Measurements from ENCODE around the gene CDC42EP5. TPM values are rescaled to one million over a fixed set of nuclear protein-coding genes. Genes with fewer than 3 reads are reported as not detected.

Gene CDC42EP5
- total and polyA plus RNA-seq, 2 donors (not counting 1 experiment from before 2014, with no cell fraction given): not detected

DNA sequence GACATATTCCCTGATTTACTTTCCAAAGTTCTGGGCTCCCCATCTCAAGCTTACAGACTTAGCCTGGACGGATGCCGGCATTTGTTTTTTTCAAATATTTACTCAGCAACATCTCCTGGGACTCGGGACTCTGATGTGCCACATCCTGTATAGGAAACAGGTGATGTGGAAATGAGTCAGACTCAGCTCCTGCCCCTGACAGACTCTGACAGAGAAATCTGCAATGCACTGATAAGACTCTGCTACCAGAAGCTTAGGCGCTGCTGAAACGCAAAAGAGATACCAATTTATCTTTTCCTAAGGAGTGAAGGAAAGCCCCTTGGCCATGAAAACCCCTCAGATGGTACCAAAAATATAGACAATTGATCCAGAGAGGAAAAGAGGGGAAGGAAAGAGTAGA, 45.7 kb upstream of the CDC42EP5 start:
- peaks cover 51% of the 10 kb centered on the region for H3K27me3 Mint-ChIP-seq

DNA sequence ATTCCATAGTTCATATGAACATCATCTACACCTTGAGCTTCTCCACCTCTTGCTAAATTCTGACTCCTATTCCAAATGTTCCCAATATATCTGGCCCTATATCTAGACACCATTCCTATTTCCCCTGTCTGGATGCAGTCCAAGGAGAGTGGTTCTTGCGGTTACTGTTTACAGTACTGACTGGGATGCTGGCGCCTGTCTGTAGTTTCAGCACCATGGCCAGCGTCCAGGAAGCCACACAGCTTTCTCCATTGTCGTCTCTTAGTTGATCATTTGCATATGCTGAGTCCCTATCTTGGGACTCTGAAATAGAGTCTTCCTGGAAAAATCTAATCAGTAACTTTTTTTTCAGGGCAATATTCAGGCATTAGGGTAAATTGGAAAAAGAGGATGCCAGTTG, 44.4 kb upstream of the CDC42EP5 start:
- 0% methylated on average over 4 of the region's 4 CpGs for WGBS (ENCODE audit: insufficient coverage)
- Histone ChIP-seq H4K20me1 (ENCODE audit: control insufficient read depth, insufficient read depth, low read length, poor library complexity, severe bottlenecking) (no peaks in the 10 kb centered on the region), H3K27ac (ENCODE audit: low read length in 2 of 2) (no peak overlapping the region), H3K4me2 (replicated peaks; ENCODE audit: low read depth, low read length, poor library complexity, severe bottlenecking) (no peak overlapping the region), H3K9me3 (ENCODE audit: control extremely low read depth in 1 of 3, control insufficient read depth in 2 of 3, insufficient read depth in 1 of 3, low read length in 2 of 3) (peaks cover 0 to 7% (median 0%) of the 10 kb centered on the region in 3 donors), H3K9ac (ENCODE audit: low read length) (no peak overlapping the region), H3K4me1 (ENCODE audit: control insufficient read depth in 2 of 2, insufficient read depth in 2 of 2, low read length in 2 of 2) (peaks cover 16 to 21% of the 10 kb centered on the region in 2 donors), H3K79me2 (ENCODE audit: control insufficient read depth, insufficient read depth, low read length) (no peaks in the 10 kb centered on the region), H3K27me3 (replicated peaks in 1 of 4; ENCODE audit: control extremely low read depth in 1 of 4, control insufficient read depth in 3 of 4, insufficient read depth in 4 of 4, low read length in 3 of 4) (peaks cover 0 to 24% (median 7%) of the 10 kb centered on the region in 4 experiments), H3K4me3 (ENCODE audit: control extremely low read depth in 1 of 5, extremely low read depth in 1 of 5, insufficient read depth in 1 of 5, low read depth in 2 of 5, low read length in 4 of 5) (no peak overlapping the region), H3K36me3 (replicated peaks in 1 of 2; ENCODE audit: control extremely low read depth in 1 of 2, control insufficient read depth in 1 of 2, extremely low read depth in 1 of 2, insufficient read depth in 2 of 2, low read length in 1 of 2) (no peaks in the 10 kb centered on the region), H2AFZ (ENCODE audit: insufficient read depth, low read depth, low read length, poor library complexity, severe bottlenecking) (no peak overlapping the region)
- no peak for ATAC-seq (ENCODE audit: low read depth)
- Mint-ChIP-seq H3K9me3 (ENCODE audit: insufficient read depth) (no peaks in the 10 kb centered on the region), H3K4me3 (no peak overlapping the region), H3K27me3 (peaks cover 54% of the 10 kb centered on the region), H3K27ac (peak overlapping the region; percentile 39), H3K4me1 (peaks cover 27% of the 10 kb centered on the region)
- POLR2A ChIA-PET: no interaction called here
- DNase-seq: peak; percentile 70
- no peak for TF ChIP-seq EZH2 (IDR thresholded peaks at IDR 0.05; ENCODE audit: borderline replicate concordance, insufficient read depth, low read depth, low read length, poor library complexity, severe bottlenecking)
- TF ChIP-seq, protein P1, sequence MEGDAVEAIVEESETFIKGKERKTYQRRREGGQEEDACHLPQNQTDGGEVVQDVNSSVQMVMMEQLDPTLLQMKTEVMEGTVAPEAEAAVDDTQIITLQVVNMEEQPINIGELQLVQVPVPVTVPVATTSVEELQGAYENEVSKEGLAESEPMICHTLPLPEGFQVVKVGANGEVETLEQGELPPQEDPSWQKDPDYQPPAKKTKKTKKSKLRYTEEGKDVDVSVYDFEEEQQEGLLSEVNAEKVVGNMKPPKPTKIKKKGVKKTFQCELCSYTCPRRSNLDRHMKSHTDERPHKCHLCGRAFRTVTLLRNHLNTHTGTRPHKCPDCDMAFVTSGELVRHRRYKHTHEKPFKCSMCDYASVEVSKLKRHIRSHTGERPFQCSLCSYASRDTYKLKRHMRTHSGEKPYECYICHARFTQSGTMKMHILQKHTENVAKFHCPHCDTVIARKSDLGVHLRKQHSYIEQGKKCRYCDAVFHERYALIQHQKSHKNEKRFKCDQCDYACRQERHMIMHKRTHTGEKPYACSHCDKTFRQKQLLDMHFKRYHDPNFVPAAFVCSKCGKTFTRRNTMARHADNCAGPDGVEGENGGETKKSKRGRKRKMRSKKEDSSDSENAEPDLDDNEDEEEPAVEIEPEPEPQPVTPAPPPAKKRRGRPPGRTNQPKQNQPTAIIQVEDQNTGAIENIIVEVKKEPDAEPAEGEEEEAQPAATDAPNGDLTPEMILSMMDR (IDR thresholded peaks at IDR 0.05): no peak
- CTCF ChIA-PET: no interaction called here
- intact Hi-C loops (cut with micrococcal nuclease): no loop called here

More for the DNA sequence above, 45.7 kb upstream of the CDC42EP5 start:
- TF ChIP-seq, protein P1 (IDR thresholded peaks at IDR 0.05): no peak
- no peak for TF ChIP-seq EZH2 (IDR thresholded peaks at IDR 0.05; ENCODE audit: borderline replicate concordance, insufficient read depth, low read depth, low read length, poor library complexity, severe bottlenecking)
- no CpG with 5 or more reads among the region's 5 CpGs for WGBS (ENCODE audit: insufficient coverage)
- Histone ChIP-seq H3K79me2 (ENCODE audit: control insufficient read depth, insufficient read depth, low read length) (no peaks in the 10 kb centered on the region), H3K27ac (ENCODE audit: low read length in 2 of 2) (no peak overlapping the region), H3K9me3 (ENCODE audit: control extremely low read depth in 1 of 3, control insufficient read depth in 2 of 3, insufficient read depth in 1 of 3, low read length in 2 of 3) (peaks cover 0 to 2% (median 0%) of the 10 kb centered on the region in 3 donors), H3K4me2 (replicated peaks; ENCODE audit: low read depth, low read length, poor library complexity, severe bottlenecking) (no peak overlapping the region), H3K4me1 (ENCODE audit: control insufficient read depth in 2 of 2, insufficient read depth in 2 of 2, low read length in 2 of 2) (peaks cover 19 to 21% of the 10 kb centered on the region in 2 donors), H2AFZ (ENCODE audit: insufficient read depth, low read depth, low read length, poor library complexity, severe bottlenecking) (no peak overlapping the region), H3K4me3 (ENCODE audit: control extremely low read depth in 1 of 5, extremely low read depth in 1 of 5, insufficient read depth in 1 of 5, low read depth in 2 of 5, low read length in 4 of 5) (no peak overlapping the region), H3K9ac (ENCODE audit: low read length) (no peak overlapping the region), H3K36me3 (replicated peaks in 1 of 2; ENCODE audit: control extremely low read depth in 1 of 2, control insufficient read depth in 1 of 2, extremely low read depth in 1 of 2, insufficient read depth in 2 of 2, low read length in 1 of 2) (no peaks in the 10 kb centered on the region), H4K20me1 (ENCODE audit: control insufficient read depth, insufficient read depth, low read length, poor library complexity, severe bottlenecking) (no peaks in the 10 kb centered on the region), H3K27me3 (replicated peaks in 1 of 4; ENCODE audit: control extremely low read depth in 1 of 4, control insufficient read depth in 3 of 4, insufficient read depth in 4 of 4, low read length in 3 of 4) (peaks cover 0 to 20% (median 7%) of the 10 kb centered on the region in 4 experiments)
- ChIA-PET CTCF (interaction anchor here (0.6 kb wide), 1 partner anchor 685 kb away, joined by 8 read pairs; no protein-coding TSS in a partner anchor), POLR2A (no interaction called here)
- H3K4me1 Mint-ChIP-seq: peaks cover 27% of the 10 kb centered on the region
- no peak overlapping the region for H3K27ac Mint-ChIP-seq
- no peaks in the 10 kb centered on the region for H3K9me3 Mint-ChIP-seq (ENCODE audit: insufficient read depth)
- DNase-seq (no peak), ATAC-seq (ENCODE audit: low read depth) (peak; percentile 28)
- H3K4me3 Mint-ChIP-seq: no peak overlapping the region
- intact Hi-C loops (cut with micrococcal nuclease): no loop called here

Data from B cell (primary cell).